Caco-2 (cell line): ENCODE results near the gene UCP3. TPM values are rescaled to one million over a fixed set of nuclear protein-coding genes. Genes with fewer than 3 reads are reported as not detected.
A peak's percentile ranks its signal among the peaks of the same experiment; 100 is the strongest.

Source experiments
- BruUV-seq: library from RNA; stranded (reverse); fragments of 400-500 nt; replicated peaks from 2 replicates; lab custom pipeline; 2021; lab: Mats Ljungman, UMichigan
- CTCF ChIA-PET: fragments of 300-600 bp; sonication (Branson Sonifier 250); formaldehyde crosslinking; loops from one replicate; lab custom pipeline; 2022; ENCODE audit warnings: antibody characterized with exemption; lab: Charles Lee
- POLR2A ChIA-PET: fragments of 300-600 bp; sonication (Branson Sonifier 250); formaldehyde crosslinking; loops from one replicate; lab custom pipeline; 2022; ENCODE audit warnings: antibody characterized with exemption; lab: Charles Lee
- DNase-seq, 2 experiments: peaks; one replicate each; pipeline versions ENCODE4 v3.0.0 to v3.0.0-alpha.2; 2020 to 2022
- H3K27me3 ChIP-seq: replicated peaks from 2 replicates; pipeline ENCODE4 v1.6.0; 2011; ENCODE audit warnings: low read length; ENCODE audit not compliant: control insufficient read depth, insufficient read depth
- H3K36me3 ChIP-seq: 2 replicates; pipeline ENCODE4 v1.5.1; 2011; ENCODE audit warnings: low read length; ENCODE audit not compliant: control insufficient read depth, insufficient read depth
- H3K4me1 ChIP-seq: fragments of 250-450 bp; sonication (Bioruptor Pico); 2 replicates; pipeline ENCODE4 v1.5.1; 2020; ENCODE audit warnings: mild to moderate bottlenecking
- H3K4me3 ChIP-seq: 2 replicates; pipeline ENCODE4 v1.5.1; 2011; ENCODE audit warnings: low read depth, mild to moderate bottlenecking, control low read depth, low read length
- H3K9me3 ChIP-seq: fragments of 250-450 bp; sonication (Bioruptor Pico); 2 replicates; pipeline ENCODE4 v1.5.1; 2020; ENCODE audit warnings: mild to moderate bottlenecking, moderate library complexity
- H3K27ac Mint-ChIP-seq: one replicate; pipeline ENCODE4 v1.8.0; 2022; ENCODE audit warnings: mixed read lengths; ENCODE audit not compliant: unreplicated experiment
- H3K27me3 Mint-ChIP-seq: one replicate; pipeline ENCODE4 v1.8.0; 2022; ENCODE audit warnings: mixed read lengths; ENCODE audit not compliant: insufficient read depth, unreplicated experiment
- H3K36me3 Mint-ChIP-seq: one replicate; pipeline ENCODE4 v1.8.0; 2022; ENCODE audit warnings: mild to moderate bottlenecking, mixed read lengths; ENCODE audit not compliant: insufficient read depth, unreplicated experiment
- H3K4me1 Mint-ChIP-seq: one replicate; pipeline ENCODE4 v1.8.0; 2022; ENCODE audit warnings: low read depth, mixed read lengths; ENCODE audit not compliant: unreplicated experiment
- H3K4me3 Mint-ChIP-seq: one replicate; pipeline ENCODE4 v1.8.0; 2022; ENCODE audit warnings: mild to moderate bottlenecking, moderate library complexity, mixed read lengths; ENCODE audit not compliant: unreplicated experiment
- H3K9me3 Mint-ChIP-seq: one replicate; pipeline ENCODE4 v1.8.0; 2022; ENCODE audit warnings: mixed read lengths; ENCODE audit not compliant: unreplicated experiment
- intact Hi-C: fragments of 100-400 bp; cut with micrococcal nuclease; formaldehyde crosslinking; loops from one replicate; pipeline ENCODE4 v1.10.0; 2022; ENCODE audit not compliant: unreplicated experiment
- total RNA-seq: library from RNA; stranded (reverse); gene quantifications from 2 replicates; pipeline ENCODE4 v1.2.3, GENCODE V29; 2022
- TF ChIP-seq, protein P1 (sequence below), 2 experiments: fragments of 200-600 bp in 1 of 2; IDR thresholded peaks; 1 replicate in 1 of 2; 2 replicates in 1 of 2; pipeline versions ENCODE4 v1.5.1 to v1.8.0; 2011 to 2022; ENCODE audit warnings: antibody characterized with exemption in 1 of 2, control low read depth in 1 of 2, inconsistent platforms in 1 of 2, low read depth in 1 of 2, low read length in 1 of 2, mild to moderate bottlenecking in 1 of 2, moderate library complexity in 1 of 2; ENCODE audit not compliant: insufficient read depth in 1 of 2, severe bottlenecking in 1 of 2, unreplicated experiment in 1 of 2

Gene UCP3
- total RNA-seq, 1 experiment from 2014 or later = 1.2 TPM

DNA sequence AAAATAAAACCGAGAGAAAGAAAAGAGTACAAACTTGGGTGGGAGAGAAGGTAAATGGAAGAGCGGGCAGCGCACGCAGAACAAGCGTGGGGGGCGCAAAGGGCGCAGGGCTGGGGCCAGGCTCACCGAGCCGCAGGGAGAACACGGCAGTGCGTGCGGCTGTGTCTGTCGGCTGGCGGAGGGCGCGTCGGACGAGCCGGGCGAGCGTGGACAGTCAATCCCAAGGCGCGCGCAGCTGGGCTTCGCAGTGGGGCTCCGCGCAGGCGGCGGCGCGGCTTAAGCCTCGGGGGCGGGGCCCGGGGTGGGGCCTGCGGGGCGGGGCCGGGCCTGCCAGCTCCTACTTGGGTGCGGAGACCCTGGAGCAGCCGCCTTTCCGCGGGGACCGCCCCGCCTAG is 26.3 kb downstream of the UCP3 start, which contains the start of gene UCP2:
Gene UCP2 (minus strand): TSS at position 249 of the 395 bp plus-strand sequence. CDS start 4,465 bp downstream, outside the sequence.
- H3K4me3 Mint-ChIP-seq = peak within 1 kb of the TSS; percentile 91
- Histone ChIP-seq H3K36me3 (peaks cover 17% of the 10 kb centered on the region), H3K4me3 (peak within 1 kb of the TSS; percentile 55), H3K9me3 (no peaks in the 10 kb centered on the region), H3K27me3 (no peaks in the 10 kb centered on the region), H3K4me1 (peaks cover 15% of the 10 kb centered on the region)
- ChIA-PET CTCF (interaction anchor here (0.6 to 1.6 kb wide), 4 partner anchors 10 to 188 kb away, joined by 3 to 13 read pairs (median 3); partner anchors contain the start of genes C2CD3 and PPME1), POLR2A (interaction anchor here (0.5 to 3.4 kb wide), 21 partner anchors 10 to 511 kb away, joined by 3 to 42 read pairs (median 4); partner anchors contain the start of genes C2CD3, LIPT2, MRPL48 and PPME1)
- peaks cover 36% of the 10 kb centered on the region for H3K36me3 Mint-ChIP-seq
- no TSS peak for BruUV-seq
- H3K27ac Mint-ChIP-seq = peak within 1 kb of the TSS; percentile 95
- no peaks in the 10 kb centered on the region for H3K9me3 Mint-ChIP-seq
- intact Hi-C loops = loop anchor here (1.0 to 10.0 kb wide), 5 partner anchors 18 to 332 kb away; partner anchors contain the start of gene P4HA3
- peaks cover 7% of the 10 kb centered on the region for H3K4me1 Mint-ChIP-seq
- TF ChIP-seq, protein P1, sequence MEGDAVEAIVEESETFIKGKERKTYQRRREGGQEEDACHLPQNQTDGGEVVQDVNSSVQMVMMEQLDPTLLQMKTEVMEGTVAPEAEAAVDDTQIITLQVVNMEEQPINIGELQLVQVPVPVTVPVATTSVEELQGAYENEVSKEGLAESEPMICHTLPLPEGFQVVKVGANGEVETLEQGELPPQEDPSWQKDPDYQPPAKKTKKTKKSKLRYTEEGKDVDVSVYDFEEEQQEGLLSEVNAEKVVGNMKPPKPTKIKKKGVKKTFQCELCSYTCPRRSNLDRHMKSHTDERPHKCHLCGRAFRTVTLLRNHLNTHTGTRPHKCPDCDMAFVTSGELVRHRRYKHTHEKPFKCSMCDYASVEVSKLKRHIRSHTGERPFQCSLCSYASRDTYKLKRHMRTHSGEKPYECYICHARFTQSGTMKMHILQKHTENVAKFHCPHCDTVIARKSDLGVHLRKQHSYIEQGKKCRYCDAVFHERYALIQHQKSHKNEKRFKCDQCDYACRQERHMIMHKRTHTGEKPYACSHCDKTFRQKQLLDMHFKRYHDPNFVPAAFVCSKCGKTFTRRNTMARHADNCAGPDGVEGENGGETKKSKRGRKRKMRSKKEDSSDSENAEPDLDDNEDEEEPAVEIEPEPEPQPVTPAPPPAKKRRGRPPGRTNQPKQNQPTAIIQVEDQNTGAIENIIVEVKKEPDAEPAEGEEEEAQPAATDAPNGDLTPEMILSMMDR (IDR thresholded peaks at IDR 0.05; ENCODE audit: insufficient read depth in 1 of 2, low read depth in 1 of 2, low read length in 1 of 2, severe bottlenecking in 1 of 2, unreplicated experiment in 1 of 2) = no peak
- DNase-seq = peak; percentile 95 to 96
- no peaks in the 10 kb centered on the region for H3K27me3 Mint-ChIP-seq

DNA sequence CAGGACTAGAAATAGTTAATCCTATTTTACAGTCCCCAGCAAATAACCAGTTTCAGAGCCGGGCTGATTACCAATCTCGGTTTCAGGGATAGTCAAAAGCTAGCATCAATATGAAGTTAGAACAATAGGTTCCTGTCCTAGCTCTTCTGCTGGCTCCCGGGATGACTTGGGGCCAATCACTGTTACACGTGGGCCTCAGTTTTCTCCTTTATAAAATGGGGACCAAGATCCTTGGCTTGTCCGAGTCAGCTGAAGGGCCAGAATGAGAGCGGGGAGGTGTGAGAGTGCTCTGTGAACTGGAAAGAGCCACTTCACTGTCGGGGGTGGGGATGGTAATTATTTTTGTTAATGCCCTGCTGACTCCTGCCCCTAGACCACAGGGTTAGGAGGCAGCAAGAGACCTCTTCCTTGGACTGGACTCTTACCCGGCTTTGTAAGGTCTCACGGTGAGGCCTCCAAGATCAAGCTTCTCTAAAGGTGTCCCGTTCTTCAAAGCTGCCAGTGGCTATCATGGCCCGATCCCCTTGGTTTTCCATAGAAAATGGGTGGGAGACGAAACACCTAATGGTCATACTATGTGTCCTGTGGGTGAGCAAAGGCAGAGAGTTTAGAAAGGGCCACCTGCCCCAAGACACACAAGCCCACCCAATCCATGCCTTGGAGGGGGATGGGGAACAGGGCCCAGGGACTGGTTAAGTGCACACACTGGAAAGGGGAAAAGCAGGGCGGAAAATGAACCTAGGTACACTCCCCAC is 27.7 kb downstream of the UCP3 start:
- Mint-ChIP-seq H3K27me3 (no peaks in the 10 kb centered on the region), H3K9me3 (no peaks in the 10 kb centered on the region), H3K27ac (peak overlapping the region; percentile 95), H3K36me3 (peaks cover 46% of the 10 kb centered on the region), H3K4me1 (peaks cover 7% of the 10 kb centered on the region), H3K4me3 (peak overlapping the region; percentile 91)
- ChIA-PET POLR2A (interaction anchor here (3.4 kb wide), 1 partner anchor 190 kb away, joined by 42 read pairs; the partner anchor contains the start of genes C2CD3 and PPME1), CTCF (no interaction called here)
- Histone ChIP-seq H3K27me3 (no peaks in the 10 kb centered on the region), H3K36me3 (peaks cover 21% of the 10 kb centered on the region), H3K9me3 (no peaks in the 10 kb centered on the region), H3K4me1 (peaks cover 15% of the 10 kb centered on the region), H3K4me3 (peak overlapping the region; percentile 55)
- intact Hi-C loops = loop anchor here (10.0 kb wide), 1 partner anchor 334 kb away; the partner anchor contains the start of gene P4HA3
- DNase-seq = peak in 1 of 2 experiments; percentile 35
- TF ChIP-seq, protein P1 (IDR thresholded peaks at IDR 0.05; ENCODE audit: insufficient read depth in 1 of 2, low read depth in 1 of 2, low read length in 1 of 2, severe bottlenecking in 1 of 2, unreplicated experiment in 1 of 2) = no peak
- BruUV-seq = no TSS peak
